Posterior cingulate gyrus (tissue), 11 donors: ENCODE results near the gene DACH1.

Experiments
- DNase-seq, 10 donors: peaks; one replicate each; pipeline versions ENCODE4 v3.0.0 to v3.0.0-alpha.2; 2020 to 2021; ENCODE audit warnings: mixed read lengths in 3 of 10
- intact Hi-C: fragments of 100-400 bp; cut with DNase I; formaldehyde crosslinking; loops from one replicate; pipeline ENCODE4 v1.15.1; 2023

DACH1 gene

DNA sequence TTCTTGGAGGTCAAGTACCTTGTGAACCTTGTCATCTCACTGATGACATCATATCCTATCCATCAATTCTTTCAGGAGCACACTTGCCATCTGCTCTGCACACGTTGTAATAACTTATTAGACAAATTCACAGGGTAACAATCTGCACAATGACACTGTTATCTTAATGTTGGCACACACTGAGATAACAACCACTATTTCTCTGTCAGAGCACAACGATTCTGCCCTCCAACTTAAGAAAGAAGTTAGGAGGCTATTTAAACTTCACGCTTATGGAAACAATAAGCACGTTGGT is 351.3 kb downstream of the DACH1 start:
- DNase-seq: no peak
- intact Hi-C loops: no loop called here

DNA sequence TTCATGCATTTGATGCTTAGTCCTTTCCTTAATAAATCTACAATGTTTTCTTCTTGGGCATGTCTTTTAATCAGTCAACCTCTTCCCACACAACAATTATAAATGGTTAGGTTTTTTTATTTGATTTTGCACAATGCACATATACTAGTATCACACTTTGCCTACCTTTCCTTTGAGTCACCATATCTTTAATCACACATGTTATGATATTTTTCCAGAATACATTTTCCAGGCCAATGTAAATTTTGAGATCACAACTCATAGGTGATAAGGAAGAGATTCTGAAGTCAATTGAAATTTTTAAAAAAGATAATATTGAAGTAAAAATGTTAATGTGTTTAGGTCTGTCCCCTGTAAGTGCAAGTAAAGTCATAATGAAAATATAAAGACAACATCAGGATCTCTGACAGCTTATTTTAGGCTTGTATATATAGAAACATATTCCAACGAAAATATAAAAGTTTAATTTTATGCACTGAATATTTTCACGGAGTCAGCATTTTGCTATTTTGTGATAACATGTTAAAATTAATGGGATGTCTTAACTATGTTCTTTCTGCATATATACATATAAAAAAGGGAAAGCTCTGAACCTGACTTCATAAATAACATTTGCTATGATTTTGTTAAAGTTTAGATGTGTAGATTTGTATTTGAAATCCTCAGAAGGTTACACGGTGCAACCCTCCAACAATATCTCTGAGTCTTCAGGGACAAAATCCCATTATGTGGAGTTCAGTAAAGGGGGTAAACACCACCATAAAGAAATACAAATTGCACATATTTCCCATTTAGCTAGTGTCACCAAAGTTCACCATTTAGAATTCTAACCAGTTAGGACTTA is 351.9 kb downstream of the DACH1 start:
- no peak for DNase-seq
- intact Hi-C loops: no loop called here

DNA sequence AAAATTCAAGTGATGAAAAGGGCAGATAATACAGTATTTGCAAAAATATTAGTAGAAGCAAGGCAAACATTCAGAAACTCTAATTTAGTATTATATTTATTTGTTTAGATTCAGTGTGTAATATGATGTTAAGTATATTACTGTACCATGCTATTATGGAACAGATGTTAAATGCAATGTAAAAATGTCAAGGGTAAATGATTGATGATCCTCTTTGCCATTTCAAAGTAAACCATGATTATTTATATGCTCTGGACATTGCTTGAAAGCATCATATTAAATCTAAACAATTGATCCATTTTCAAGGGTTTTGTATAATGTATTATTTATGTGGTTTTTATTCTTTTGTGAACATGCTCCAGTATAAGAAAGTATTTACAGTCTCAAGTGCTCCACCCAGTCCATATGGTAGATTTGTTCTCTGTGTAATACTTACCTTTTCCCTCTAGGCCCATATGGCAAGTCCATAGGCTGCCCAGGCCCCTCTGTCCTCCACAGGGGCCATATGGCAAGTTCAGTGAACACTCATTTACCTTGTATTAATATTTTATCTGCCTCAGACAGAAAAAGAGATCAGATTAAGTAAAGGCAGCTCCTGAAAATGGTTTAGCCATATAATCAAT is 353.5 kb downstream of the DACH1 start:
- intact Hi-C loops: no loop called here
- DNase-seq: no peak

DNA sequence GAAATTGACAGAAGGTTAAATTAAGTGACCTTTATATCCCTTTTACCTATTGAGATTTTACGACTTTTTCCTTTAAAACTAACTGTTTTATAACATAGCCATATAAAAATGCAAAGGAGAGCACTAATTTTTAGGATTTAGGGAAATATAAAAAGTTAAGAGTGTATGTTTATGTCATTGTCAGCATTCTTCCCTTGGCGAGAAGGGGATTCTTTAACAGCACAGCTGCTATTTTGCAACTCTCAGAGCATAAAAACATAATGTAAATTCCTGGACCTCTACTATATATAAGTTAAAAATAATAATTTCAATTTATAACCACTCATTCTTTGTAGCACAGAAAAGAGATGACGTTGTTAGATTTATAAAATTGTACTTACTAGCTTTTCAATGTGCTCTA is 363.2 kb downstream of the DACH1 start:
- intact Hi-C loops: no loop called here
- DNase-seq: no peak

DNA sequence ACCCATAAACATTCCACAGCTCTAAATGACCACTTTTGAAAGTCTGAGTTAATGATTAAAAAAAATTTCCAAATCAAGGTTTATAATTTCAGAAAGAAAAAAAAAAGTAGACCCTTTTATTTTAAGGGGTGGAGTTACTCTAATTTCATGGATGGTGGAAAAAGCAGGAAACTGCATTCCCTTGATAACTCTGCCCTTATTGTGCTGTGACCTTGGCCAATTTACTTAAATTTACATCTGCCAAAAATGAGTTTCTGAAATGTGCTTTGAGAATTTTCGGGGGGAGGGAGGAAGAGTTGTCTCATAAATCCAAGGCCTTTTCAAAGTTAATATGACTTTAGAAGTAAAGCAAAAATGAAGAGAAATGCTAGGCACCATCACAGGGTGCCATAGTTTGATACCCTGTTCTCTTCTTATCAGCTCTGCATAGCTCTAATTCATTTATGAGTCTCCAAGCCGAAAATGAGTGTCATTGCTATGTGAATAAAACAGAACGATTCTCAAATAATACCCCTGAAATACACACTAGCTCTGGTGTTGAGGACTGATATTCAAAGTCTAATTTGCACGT is 367.0 kb downstream of the DACH1 start:
- no peak for DNase-seq
- intact Hi-C loops: no loop called here

DNA sequence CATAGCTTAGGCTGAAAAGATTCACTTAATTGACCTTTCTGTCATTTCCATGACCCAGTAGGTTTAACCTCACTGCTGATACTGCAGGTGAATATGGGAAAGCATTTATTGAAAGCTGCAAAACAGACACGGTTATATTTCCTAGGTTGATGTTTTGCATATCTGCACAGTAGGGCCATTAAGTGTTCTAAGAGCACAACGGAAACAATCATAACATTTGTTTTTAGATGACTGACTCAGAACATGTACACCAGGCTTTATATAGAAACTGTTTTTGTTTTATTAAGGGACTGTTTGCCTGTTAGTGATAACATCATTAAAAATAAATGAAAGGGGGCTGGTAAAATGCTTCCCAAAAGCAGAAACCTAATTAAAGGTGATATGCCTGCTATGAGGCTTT is 367.8 kb downstream of the DACH1 start:
- no peak for DNase-seq
- intact Hi-C loops: no loop called here

DNA sequence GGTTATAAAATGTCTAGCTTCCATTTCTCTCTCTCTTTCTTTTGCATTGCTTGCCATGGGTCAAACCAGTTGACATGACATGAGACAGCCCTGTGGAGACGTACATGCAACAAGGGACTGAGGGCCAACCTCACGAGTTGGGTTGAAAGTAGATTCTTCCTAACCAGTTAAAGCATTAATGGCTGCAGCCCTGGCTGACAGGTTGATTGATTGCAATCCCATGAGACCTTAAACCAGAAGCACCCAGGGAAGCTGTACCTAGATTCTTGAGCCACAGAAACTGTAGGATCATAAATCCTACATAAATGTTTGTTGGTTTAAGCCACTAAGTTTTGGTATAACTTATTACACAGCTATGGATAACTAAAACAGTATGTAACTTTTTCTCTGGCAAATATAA is 373.8 kb downstream of the DACH1 start:
- intact Hi-C loops: no loop called here

DNA sequence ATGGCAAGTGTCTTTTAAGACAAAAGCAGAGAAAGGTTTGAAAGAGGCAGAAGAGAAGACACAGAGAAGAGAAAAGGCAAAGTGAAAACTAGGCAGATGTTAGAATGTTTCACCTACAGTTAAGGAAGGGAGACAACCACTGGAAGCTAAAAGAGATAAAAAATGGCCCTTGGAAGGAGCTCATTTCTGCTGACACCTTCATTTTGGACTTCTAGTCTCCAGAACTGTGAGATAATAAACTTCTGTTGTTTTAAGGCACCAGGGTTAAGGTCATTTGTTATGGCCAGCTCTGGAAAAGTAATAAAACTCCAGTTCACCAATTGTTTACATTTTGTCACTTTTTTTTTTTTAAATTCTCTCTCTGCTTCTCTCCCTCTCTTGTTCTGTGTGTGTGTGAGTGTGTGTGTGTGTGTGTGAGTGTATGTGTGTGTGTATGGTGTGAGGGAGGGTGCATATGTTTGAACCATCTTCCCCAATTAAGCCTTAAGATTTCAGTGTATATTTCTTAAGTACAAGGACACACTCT is 374.6 kb downstream of the DACH1 start:
- intact Hi-C loops: no loop called here
- DNase-seq: no peak

More for the DNA sequence above, 373.8 kb downstream of the DACH1 start:
- DNase-seq: no peak

DNA sequence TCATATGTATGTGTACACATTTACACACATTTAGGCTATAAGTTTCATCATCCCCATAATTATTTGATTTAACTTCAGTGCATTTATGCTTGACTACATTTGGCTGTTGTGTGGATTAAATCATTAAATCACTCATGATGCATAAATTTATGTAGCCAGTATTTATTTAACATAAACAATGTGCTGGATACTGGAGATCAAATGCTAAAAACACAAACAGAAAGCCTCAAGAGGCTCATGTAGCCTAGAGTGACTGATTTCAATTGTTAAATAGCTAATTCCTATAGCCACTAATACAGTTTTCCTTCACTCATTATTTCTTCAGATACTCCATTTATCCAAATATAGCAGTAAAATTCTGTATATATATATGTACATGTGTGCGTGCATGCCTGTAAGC is 376.0 kb downstream of the DACH1 start:
- intact Hi-C loops: no loop called here

DNA sequence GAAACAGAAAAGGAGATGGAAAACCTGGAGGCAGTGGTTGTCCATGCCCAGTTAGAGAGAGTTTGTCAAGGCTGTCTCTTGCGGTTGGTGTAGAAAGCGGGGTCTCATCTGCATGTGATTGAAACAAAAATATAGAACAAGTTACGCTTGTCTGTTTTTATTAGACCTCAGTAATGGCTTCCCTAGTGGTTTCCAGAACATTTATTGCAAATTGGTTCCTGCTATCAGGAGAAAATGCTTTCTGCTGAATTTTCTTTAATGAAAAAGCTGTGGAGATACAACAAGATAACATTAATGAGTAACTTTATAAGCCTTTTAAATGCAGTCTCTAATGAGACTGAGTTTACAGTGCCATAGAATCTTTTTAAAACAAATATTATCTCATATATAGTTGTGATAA is 378.0 kb downstream of the DACH1 start:
- no peak for DNase-seq
- intact Hi-C loops: no loop called here

More for the DNA sequence above, 376.0 kb downstream of the DACH1 start:
- no peak for DNase-seq

DNA sequence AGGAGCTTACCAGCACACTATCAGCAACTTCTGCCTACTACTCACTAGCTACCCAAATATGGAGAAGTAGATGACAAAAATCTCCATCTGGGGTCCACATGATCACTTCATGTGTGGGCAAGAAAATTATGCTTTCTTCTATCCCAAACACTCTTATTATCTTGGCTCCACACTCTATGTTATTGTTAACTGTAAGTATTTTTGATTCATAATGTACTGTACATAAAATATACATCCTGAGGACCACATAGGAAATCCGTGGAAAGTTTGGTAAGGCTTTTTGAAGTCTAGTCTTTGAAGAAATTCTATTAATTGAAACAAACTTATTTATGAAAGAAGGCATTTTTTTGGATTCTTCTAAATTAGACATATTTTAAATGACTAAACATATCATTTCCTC is 378.8 kb downstream of the DACH1 start:
- no peak for DNase-seq
- intact Hi-C loops: no loop called here

DNA sequence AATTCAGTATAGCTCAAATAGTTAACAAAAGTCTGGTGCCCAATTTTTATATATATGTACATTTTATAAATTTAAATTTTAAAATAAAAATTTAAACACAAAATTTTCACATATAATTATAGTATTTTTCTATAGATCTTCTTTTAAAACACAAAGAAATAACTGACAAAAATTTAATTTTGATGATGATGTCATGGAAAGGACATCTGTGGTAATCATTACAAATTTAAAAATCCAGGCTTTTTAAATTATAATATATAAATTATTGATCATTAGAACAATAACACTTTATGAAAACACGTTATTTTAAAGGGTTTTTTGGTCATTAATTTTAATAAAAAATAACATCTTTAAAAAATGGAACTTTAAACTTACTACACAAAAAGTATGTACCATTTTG is 381.1 kb downstream of the DACH1 start:
- intact Hi-C loops: no loop called here
- no peak for DNase-seq

DNA sequence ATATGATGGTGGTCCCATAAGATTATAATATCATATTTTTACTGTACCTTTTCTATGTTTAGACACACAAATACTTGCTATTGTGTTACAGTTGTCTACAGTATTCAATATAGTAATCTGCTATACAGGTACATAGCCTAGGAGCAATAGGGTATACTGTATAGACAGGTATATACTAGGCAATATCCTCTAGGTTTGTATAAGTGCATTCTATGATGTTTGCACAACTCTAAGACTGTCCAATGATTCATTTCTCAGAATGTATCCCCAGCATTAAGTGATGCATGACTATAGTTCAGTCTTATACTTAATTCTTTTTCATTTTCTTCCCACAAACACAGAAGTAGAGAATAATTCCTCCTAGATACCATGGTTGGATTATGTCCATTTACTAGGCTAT is 383.3 kb downstream of the DACH1 start:
- DNase-seq: no peak
- intact Hi-C loops: no loop called here

DNA sequence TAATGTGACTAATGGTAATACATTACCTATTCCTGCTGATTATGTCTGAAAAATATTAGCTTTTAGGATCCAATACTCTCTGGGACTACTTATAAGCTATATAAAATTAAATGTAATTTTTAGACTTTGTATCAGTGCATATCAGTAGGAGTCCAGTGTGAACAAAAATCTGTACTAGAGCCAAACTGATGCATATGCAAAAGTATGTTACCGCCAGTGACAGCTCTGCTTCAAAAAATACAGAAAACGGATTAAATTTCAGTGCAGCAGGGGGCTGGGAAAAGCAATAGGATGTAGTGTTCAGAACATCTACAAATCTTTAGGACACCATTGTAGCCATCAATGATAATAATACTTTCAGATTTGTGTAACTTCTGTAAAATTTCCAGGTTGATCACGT is 385.5 kb downstream of the DACH1 start:
- intact Hi-C loops: no loop called here
- DNase-seq: no peak

DNA sequence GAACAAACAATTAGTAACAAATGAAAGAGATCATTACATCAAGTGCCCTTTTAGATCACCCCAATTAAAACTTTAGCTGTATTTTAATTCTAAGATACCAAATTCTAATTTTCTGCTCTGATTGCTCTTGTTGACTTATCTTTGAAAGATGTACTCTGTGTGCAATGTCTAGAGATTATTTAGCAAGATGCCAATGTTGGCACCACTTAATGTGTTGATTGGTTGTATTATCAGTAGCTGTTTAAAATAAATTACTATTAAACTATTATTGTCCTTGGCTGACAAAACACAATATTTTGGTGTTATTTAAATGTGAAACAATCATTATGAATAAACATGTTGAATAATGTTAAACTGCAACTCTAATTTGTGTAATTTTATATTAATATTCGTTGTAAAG is 386.0 kb downstream of the DACH1 start:
- DNase-seq: no peak
- intact Hi-C loops: no loop called here

DNA sequence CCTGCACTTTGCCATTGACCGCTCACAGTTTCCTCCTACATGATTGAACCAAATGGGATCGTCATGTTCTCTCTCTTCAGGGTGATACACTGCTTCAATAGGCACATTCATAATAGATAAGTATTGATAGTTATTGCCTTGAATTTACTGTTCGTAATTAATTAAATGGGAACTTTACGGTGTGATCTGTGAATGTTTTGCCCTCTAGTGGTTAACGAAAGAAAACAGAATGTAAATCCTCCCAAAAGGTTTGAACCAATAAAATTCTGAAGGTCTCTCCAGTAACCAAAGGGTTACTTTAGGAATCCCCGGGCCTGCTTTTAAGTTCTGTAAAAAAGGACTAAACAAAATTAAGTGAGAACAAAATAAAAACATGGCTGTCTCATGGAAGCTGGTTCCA is 389.3 kb downstream of the DACH1 start:
- no peak for DNase-seq
- intact Hi-C loops: no loop called here

DNA sequence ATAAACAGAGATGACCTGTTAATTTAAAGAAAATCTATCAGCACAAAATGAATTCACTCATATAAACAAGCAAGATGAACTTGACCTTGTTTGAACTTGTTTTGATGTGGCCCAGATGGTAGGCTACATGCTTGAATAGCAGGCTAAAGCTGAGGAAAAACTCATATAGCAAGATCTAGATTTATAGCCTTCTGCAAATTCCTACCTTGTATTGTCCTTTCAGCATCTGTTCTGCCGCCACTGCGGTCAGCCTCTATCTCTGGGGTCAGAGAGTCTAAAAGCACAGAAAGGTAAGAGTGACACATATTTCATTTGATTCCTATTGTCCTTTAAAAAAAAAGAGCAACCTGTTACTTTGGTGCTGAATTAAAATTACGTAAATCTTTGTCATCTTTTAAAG is 392.1 kb downstream of the DACH1 start:
- intact Hi-C loops: no loop called here
- no peak for DNase-seq

DNA sequence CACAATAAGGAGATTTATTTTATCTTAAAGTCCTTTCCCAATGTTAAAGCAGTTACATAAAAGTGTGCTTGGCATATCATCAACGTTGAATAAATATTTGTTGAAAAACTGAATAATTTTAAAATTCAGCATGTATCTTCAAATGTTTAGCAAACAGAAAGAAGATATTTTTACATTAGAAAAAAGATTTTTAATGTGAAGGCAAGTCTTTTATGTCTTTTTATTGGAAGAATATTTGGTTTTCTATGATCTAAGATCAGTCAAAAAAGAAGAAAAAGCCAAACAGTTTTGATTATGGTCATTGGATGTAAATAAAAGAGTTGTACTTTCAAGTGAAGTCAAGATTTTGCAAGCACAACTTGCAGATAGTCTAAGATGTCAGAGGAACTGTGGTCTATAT is 397.4 kb downstream of the DACH1 start:
- DNase-seq: no peak
- intact Hi-C loops: no loop called here

DNA sequence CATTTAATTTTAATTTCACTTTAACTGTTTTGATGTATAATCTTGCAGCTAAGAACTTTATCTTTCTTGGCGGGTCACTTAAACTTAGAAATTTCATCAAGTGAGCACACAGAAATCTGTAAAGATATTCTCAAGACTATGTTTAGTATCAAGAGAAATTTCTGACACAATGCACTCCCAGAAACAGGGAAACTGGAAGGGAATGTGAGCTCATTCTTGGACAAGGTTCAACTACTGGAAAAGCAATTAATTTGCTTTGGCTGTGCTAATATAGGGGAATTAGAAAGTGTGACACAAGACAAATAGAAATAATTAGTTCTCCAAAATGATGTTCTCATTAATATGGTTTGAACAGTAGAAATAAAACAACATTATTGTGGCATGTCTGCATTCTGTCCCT is 402.3 kb downstream of the DACH1 start:
- intact Hi-C loops: no loop called here
- DNase-seq: no peak

DNA sequence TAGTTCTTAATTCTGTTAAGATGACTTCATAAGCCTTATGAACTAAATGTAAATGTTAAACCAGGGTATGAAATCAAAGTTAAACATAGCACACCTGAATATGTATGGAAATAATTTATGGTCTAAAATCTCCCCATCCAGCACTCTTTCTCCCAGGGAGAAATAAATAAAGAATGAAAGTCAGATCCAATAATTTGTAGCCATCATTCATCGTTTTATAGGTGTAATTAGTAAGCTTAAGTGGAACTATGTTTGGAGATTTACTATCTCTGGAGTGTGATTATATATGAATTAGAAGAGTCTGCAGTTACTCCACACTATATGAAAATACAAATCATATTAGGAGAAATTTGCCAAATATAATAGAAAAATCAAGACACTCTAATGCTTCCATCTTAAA is 405.1 kb downstream of the DACH1 start:
- no peak for DNase-seq
- intact Hi-C loops: no loop called here

DNA sequence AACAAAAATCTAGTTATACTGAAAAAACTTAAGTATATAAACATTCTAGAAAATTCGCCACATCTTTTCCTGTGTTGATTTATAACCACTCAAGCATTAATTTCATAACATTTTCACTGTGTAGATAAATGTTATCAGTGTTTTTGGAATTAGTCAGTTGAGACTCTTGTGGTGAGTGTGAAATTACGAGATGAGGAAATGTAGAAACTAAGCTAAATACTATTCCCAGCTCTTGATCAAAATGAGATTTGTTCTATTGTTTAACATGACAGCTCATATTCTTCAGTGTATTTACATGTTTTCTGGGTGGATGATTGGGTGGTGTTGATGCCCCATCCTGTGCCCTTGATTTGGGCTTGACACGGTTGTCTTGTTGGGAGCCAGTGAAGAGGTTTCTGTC is 406.8 kb downstream of the DACH1 start:
- intact Hi-C loops: no loop called here
- DNase-seq: no peak

DNA sequence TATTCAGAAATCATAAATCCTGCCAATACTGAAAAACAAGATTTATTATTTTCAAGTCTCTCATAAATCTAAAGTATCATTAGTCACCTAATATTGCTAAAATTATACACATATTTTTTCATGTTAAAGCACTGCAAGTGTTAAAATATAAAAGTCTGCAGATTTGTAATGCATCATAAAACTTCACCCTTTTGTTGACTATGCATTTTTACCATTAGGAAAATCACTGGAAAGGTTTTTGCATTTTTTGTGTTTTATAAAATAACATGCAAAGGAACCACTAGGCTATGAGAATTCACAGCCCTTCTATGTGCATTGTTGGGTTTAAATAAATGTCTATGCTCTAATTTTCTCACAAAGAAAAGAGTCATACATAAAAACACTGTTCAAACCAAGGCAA is 407.3 kb downstream of the DACH1 start:
- intact Hi-C loops: no loop called here
- DNase-seq: no peak
